Stimulated activated CD8-positive, alpha-beta memory T cell treated with anti-CD3 and anti-CD28 coated beads, Interleukin-7, amount 100 ng/mL, for 1 hour (primary cell): Measurements from ENCODE around the gene RPL22L1.
"Not testable (repeated sequence)": the region's sequence is repeated elsewhere in the genome, so short reads cannot be mapped to it uniquely, and the experiment has no call there.

Experiments used
- DNase-seq, 2 donors: peaks; one replicate each; pipeline ENCODE4 v3.0.0-alpha.2; 2020; ENCODE audit warnings: low read depth in 2 of 2

The RPL22L1 gene

DNA sequence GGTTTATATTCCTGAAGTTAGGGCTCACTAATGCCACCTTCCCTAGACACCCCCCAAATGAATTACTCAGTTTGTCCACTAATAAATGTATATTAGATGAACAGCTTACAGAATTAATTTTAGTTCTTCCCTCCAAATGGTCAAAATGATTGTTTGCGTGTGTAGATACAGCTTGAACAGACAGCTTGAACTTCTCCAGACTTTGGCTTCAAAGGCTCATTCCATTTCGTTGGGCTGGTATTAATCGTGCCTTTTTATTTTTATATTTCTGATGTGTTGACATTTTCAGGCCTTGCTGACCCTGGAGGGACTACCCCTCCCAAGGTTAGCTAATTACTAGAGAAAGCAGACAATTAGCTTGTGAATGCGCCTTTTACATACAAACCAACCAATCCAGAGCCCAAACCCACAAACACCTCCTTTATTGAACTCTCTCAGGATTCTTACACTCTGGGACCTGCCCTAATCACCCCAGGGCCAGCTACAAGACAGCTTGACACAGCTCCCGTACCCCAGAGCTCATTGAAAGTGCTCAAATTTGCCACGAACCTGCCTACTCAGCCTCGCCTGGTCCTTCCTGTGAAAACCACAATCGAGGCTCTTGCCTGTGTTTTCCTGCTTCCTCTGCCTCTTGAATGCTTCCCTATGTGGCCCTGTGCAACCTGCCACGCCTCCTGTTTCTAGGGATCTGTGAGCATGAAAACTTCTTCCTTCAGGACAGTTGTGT, 40.3 kb downstream of the RPL22L1 start:
- DNase-seq: no peak

GRCh38 chr3:170826047-170826446, 43.9 kb downstream of the RPL22L1 start:
- DNase-seq: no peak

GRCh38 chr3:170823562-170823961, 46.4 kb downstream of the RPL22L1 start:
- DNase-seq: not testable (repeated sequence)

DNA sequence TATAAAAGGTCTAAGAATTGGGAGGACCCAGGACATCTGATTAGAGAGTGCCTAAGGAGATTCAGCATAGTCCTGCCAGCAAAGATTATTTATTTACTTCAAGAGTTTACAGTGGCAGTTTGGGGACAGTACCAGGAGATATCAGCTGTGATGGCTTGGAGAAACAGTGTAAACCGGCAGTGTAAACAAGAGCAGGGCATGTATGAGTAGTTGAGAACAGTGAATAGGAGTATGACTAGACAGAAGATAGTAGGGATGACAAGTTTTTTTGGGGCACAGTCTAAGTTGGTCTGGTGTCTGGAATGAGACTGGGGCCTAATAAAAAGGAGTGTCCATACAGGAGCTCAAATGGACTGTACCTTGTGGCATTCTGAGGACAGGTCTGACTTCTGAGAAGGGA, 51.7 kb downstream of the RPL22L1 start:
- DNase-seq: not testable (repeated sequence)

- not testable (repeated sequence) for DNase-seq
Observed at GRCh38 chr3:170817471-170817870, 52.5 kb downstream of the RPL22L1 start.

DNA sequence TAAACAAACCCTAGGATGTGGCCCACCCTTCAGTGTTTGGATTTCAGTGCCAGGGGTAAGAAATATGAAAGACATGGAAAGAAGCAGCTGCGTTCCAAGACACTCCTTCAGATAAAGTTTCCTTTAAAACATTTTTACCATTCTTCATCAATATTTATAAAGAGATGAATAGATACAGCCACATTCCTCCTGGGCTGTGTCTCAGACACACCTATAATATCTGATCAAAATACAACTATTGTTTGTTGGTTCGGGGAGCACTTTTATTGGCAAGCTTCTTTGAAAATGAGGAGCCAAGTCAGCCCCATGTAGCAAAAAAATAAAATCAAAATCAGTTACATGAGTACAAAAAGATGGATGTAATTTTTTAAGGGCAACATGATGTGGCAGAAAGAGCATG, 53.2 kb downstream of the RPL22L1 start:
- no peak for DNase-seq

DNA sequence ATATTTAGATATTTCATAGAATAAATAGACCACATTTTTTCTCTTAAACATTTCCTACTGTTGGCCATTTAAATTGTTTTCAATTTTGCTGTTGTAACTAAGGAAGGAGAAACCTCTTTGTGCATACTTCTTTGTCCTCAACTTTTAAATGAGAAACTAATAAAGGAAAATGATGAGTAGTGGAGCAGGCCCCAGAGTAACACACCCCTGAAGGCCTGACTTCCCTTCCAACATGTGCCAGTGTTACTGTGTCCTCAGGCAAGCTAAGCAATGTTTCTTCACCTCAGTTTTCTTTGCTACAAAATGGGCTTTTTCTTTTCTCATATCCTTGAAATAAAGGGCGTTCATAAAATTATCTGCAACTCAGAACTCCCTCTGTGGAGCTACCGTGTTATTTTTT, 53.7 kb downstream of the RPL22L1 start:
- DNase-seq: no peak

DNA sequence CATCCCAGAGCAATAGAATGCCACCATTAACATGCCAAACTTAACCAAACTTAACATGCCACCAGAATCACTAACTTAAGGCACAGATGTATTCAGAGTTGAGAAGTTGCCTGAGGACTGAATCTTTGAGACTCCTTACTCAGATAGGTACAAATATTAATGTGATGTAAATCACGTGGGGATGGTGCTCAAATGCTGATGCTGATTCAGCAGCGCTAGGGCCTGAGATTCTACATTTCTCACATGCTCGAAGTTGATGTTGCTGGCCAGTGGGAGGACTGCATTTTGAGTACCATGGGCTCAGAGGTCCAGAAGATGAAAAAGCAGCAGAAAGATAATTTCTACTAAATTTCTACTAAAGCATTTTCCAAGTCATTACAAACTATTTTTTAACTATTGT, 54.1 kb downstream of the RPL22L1 start:
- no peak for DNase-seq

GRCh38 chr3:170815340-170815739, 54.7 kb downstream of the RPL22L1 start:
- no peak for DNase-seq
